HepG2 (cell line): ENCODE results near the gene CBFA2T2. TPM values are rescaled to one million over a fixed set of nuclear protein-coding genes. Genes with fewer than 3 reads are reported as not detected.

ENCODE experiments used
- ATAC-seq: fragments of 200-7000 bp; cut with Tn5 transposase; 3 replicates; pipeline ENCODE4 v1.9.1; 2020; ENCODE audit warnings: mild to moderate bottlenecking, moderate library complexity
- BruUV-seq: library from RNA; stranded (reverse); fragments of 400-500 nt; replicated peaks from 2 replicates; lab custom pipeline; 2021; lab: Mats Ljungman, UMichigan
- CTCF ChIA-PET: fragments of 300-600 bp; formaldehyde crosslinking; extraction: SDS; loops from one replicate; lab custom pipeline; 2021; ENCODE audit warnings: low total read pairs, inconsistent platforms, low intra/inter-chr PET ratio; lab: Yijun Ruan, JAX
- POLR2A ChIA-PET: fragments of 350-600 bp; sonication (Branson Sonifier 250); formaldehyde crosslinking; loops from one replicate; lab custom pipeline; 2020; ENCODE audit warnings: antibody characterized with exemption, inconsistent platforms; lab: Yijun Ruan, JAX
- DNase-seq: peaks from one replicate; pipeline ENCODE4 v3.0.0-alpha.2; 2015; ENCODE audit warnings: low spot score
- FAIRE-seq: peaks from 3 replicates; lab custom pipeline; 2011; peaks lifted over from hg19 to GRCh38; lab: Jason Lieb, UNC
- H2AFZ ChIP-seq: one replicate; pipeline ENCODE4 v1.6.1; 2011; ENCODE audit warnings: low read length, inconsistent platforms
- H3K27ac ChIP-seq: fragments of 300-600 bp; 3 replicates; pipeline ENCODE4 v1.8.0; 2011; ENCODE audit warnings: mixed run types, mild to moderate bottlenecking, mixed read lengths, low read length, inconsistent platforms; ENCODE audit not compliant: insufficient read depth; ENCODE audit errors: extremely low read length
- H3K27me3 ChIP-seq, 2 experiments: fragments of 200-600 bp in 1 of 2; 2 replicates in 1 of 2; 3 replicates in 1 of 2; pipeline versions ENCODE4 v1.6.0 to v1.8.0; 2011; ENCODE audit warnings: low read length in 2 of 2, mild to moderate bottlenecking in 2 of 2, moderate library complexity in 2 of 2, inconsistent platforms in 1 of 2; ENCODE audit not compliant: insufficient read depth in 2 of 2, control insufficient read depth in 1 of 2
- H3K36me3 ChIP-seq, 2 experiments: fragments of 200-600 bp in 1 of 2; replicated peaks in 1 of 2; 2 replicates in 1 of 2; 3 replicates in 1 of 2; pipeline versions ENCODE4 v1.5.1 to v1.8.0; 2011; ENCODE audit warnings: low read length in 2 of 2, inconsistent platforms in 1 of 2; ENCODE audit not compliant: insufficient read depth in 2 of 2, control insufficient read depth in 1 of 2
- H3K4me1 ChIP-seq: 2 replicates; pipeline ENCODE4 v1.5.1; 2012; ENCODE audit warnings: low read length, inconsistent platforms; ENCODE audit not compliant: insufficient read depth
- H3K4me2 ChIP-seq: 2 replicates; pipeline ENCODE4 v1.6.0; 2011; ENCODE audit warnings: low read depth, low read length, inconsistent platforms
- H3K4me3 ChIP-seq, 3 experiments: fragments of 200-600 bp in 1 of 3; sonication (generic), shearing (Covaris generic) in 1 of 3; replicated peaks in 1 of 3; 2 replicates each; pipeline ENCODE4 v1.5.1; 2011 to 2016; ENCODE audit warnings: low read length in 3 of 3, inconsistent platforms in 2 of 3, low read depth in 2 of 3, mild to moderate bottlenecking in 2 of 3, control low read depth in 1 of 3, mixed read lengths in 1 of 3; ENCODE audit not compliant: insufficient read depth in 1 of 3
- H3K79me2 ChIP-seq: one replicate; pipeline ENCODE4 v1.6.1; 2011; ENCODE audit warnings: low read length, inconsistent platforms; ENCODE audit not compliant: insufficient read depth
- H3K9ac ChIP-seq: 2 replicates; pipeline ENCODE4 v1.6.0; 2011; ENCODE audit warnings: mild to moderate bottlenecking, low read depth, low read length, inconsistent platforms; ENCODE audit not compliant: insufficient read depth
- H3K9me3 ChIP-seq: 2 replicates; pipeline ENCODE4 v1.5.1; 2012; ENCODE audit warnings: mild to moderate bottlenecking, low read length
- H4K20me1 ChIP-seq: 2 replicates; pipeline ENCODE4 v1.6.0; 2011; ENCODE audit warnings: inconsistent platforms, mild to moderate bottlenecking, low read length, moderate library complexity; ENCODE audit not compliant: insufficient read depth
- CAMTA2 ChIP-seq: sonication (generic); formaldehyde crosslinking; IDR thresholded peaks from 2 replicates; pipeline ENCODE4 v1.4.0; 2020; ENCODE audit warnings: mild to moderate bottlenecking, missing genetic modification reagents, borderline replicate concordance
- EP300 ChIP-seq, 3 experiments: sonication (generic) in 1 of 3; formaldehyde crosslinking in 1 of 3; IDR thresholded peaks; 2 replicates each; pipeline versions ENCODE4 v1.5.1 to v1.6.1; 2011 to 2020; ENCODE audit warnings: low read depth in 2 of 3, low read length in 2 of 3, borderline replicate concordance in 1 of 3, improper control_type of control experiment in 1 of 3, mild to moderate bottlenecking in 1 of 3, missing genetic modification reagents in 1 of 3, moderate library complexity in 1 of 3
- FIP1L1 ChIP-seq: fragments of 200-400 bp; formaldehyde crosslinking; IDR thresholded peaks from 2 replicates; pipeline ENCODE4 v1.6.1; 2018; ENCODE audit warnings: low read depth, mild to moderate bottlenecking, low read length, moderate library complexity, borderline replicate concordance; ENCODE audit not compliant: insufficient read depth
- FOSL2 ChIP-seq: sonication (generic); formaldehyde crosslinking; IDR thresholded peaks from 2 replicates; pipeline ENCODE4 v1.4.0; 2020; ENCODE audit warnings: missing genetic modification reagents
- FOXJ3 ChIP-seq: sonication (generic); formaldehyde crosslinking; IDR thresholded peaks from 2 replicates; pipeline ENCODE4 v1.4.0; 2020; ENCODE audit warnings: missing genetic modification reagents, mild to moderate bottlenecking, borderline replicate concordance
- GATA4 ChIP-seq: sonication (generic); IDR thresholded peaks from 2 replicates; pipeline ENCODE4 v1.6.1; 2016; ENCODE audit warnings: antibody characterized with exemption, low read depth, borderline replicate concordance
- JDP2 ChIP-seq: sonication (generic); formaldehyde crosslinking; IDR thresholded peaks from 2 replicates; pipeline ENCODE4 v1.8.1; 2022; ENCODE audit warnings: missing genetic modification reagents, borderline replicate concordance
- KDM2A ChIP-seq: sonication (generic); formaldehyde crosslinking; IDR thresholded peaks from 2 replicates; pipeline ENCODE4 v1.4.0; 2020; ENCODE audit warnings: low read depth, missing genetic modification reagents, borderline replicate concordance
- MAFG ChIP-seq: sonication (generic); formaldehyde crosslinking; IDR thresholded peaks from 2 replicates; pipeline ENCODE4 v1.5.1; 2020; ENCODE audit warnings: mild to moderate bottlenecking, missing genetic modification reagents
- MIER3 ChIP-seq: IDR thresholded peaks from 2 replicates; pipeline ENCODE4 v1.6.1; 2016; ENCODE audit warnings: missing compliant biosample characterization, borderline replicate concordance
- RXRA ChIP-seq: sonication (generic); formaldehyde crosslinking; IDR thresholded peaks from 2 replicates; pipeline ENCODE4 v1.5.1; 2020; ENCODE audit warnings: missing genetic modification reagents
- TCF7L2 ChIP-seq: IDR thresholded peaks from 2 replicates; pipeline ENCODE4 v1.6.1; 2011; ENCODE audit warnings: mild to moderate bottlenecking, low read depth, low read length, moderate library complexity
- XRCC5 ChIP-seq: fragments of 200-400 bp; formaldehyde crosslinking; optimal IDR thresholded peaks from 2 replicates; pipeline ENCODE3; 2017; ENCODE audit warnings: mild to moderate bottlenecking, low read length
- ZHX1 ChIP-seq: sonication (generic); formaldehyde crosslinking; IDR thresholded peaks from 2 replicates; pipeline ENCODE4 v1.8.1; 2022; ENCODE audit warnings: low read depth, mild to moderate bottlenecking, missing genetic modification reagents
- ZNF138 ChIP-seq: sonication (generic); formaldehyde crosslinking; IDR thresholded peaks from 2 replicates; pipeline ENCODE4 v1.5.0; 2020; ENCODE audit warnings: mild to moderate bottlenecking, low read depth, missing genetic modification reagents
- ZNF577 ChIP-seq: sonication (generic); formaldehyde crosslinking; IDR thresholded peaks from 2 replicates; pipeline ENCODE4 v1.4.0; 2020; ENCODE audit warnings: mild to moderate bottlenecking, low read depth, missing genetic modification reagents, borderline replicate concordance
- ZNF777 ChIP-seq: sonication (generic); formaldehyde crosslinking; IDR thresholded peaks from 2 replicates; pipeline ENCODE4 v1.4.0; 2020; ENCODE audit warnings: missing genetic modification reagents
- WGBS: methylation state at CpG from one replicate; pipeline ENCODE4 v1.1.6; 2017; ENCODE audit warnings: low lambda C conversion rate; 5-methylcytosine and 5-hydroxymethylcytosine counted together
- in situ Hi-C: cut with HindIII; loops from 2 replicates; pipeline ENCODE4 v1.10.0; 2017; ENCODE audit warnings: low pct_unique_long_range_greater_than_20kb; ENCODE audit not compliant: extremely low pct_ligation_motif_present
- intact Hi-C: fragments of 100-400 bp; cut with micrococcal nuclease; formaldehyde crosslinking; loops from one replicate; pipeline ENCODE4 v1.10.0; 2022; ENCODE audit not compliant: unreplicated experiment
- polyA plus RNA-seq, 8 experiments: library from polyadenylated mRNA; depleted of rRNA in 3 of 8; stranded (reverse) in 7 of 8; unstranded in 1 of 8; fragments of >200 nt; fragmentation: Illumina TruSeq in 4 of 8; extraction: Trizol in 4 of 8; gene quantifications; 2 replicates each; pipeline versions ENCODE4 v1.2.1 to v1.2.3, GENCODE V29; 2011 to 2016; ENCODE audit warnings: low read depth in 4 of 8, missing spikeins in 1 of 8, mixed read lengths in 1 of 8; ENCODE audit not compliant: insufficient read depth in 1 of 8
- total RNA-seq, 5 experiments: library from RNA; depleted of rRNA; stranded (reverse); fragments of >200 nt; fragmentation: Illumina TruSeq; extraction: Trizol; gene quantifications; 2 replicates each; pipeline ENCODE4 v1.2.3, GENCODE V29; 2016; ENCODE audit warnings: low read depth in 1 of 5
- TF ChIP-seq, protein P1 (sequence below): sonication (generic); formaldehyde crosslinking; IDR thresholded peaks from 2 replicates; pipeline ENCODE4 v1.5.1; 2020; ENCODE audit warnings: missing genetic modification reagents, mild to moderate bottlenecking, borderline replicate concordance

The CBFA2T2 gene
- total and polyA plus RNA-seq, 2 of the 13 experiments (the other 11 are each of a cell fraction or from before 2014, with no cell fraction given) = 6.3 to 21.2 TPM

- no peak for TF ChIP-seq ZHX1 (CRISPR knock-in tag)
- TF ChIP-seq CAMTA2 (CRISPR knock-in tag) = no peak
- TF ChIP-seq JDP2 = no peak
- TF ChIP-seq XRCC5 = no peak
- TF ChIP-seq RXRA (CRISPR knock-in tag) = no peak
- no peak for TF ChIP-seq ZNF777 (CRISPR knock-in tag)
These were observed 206.6 kb downstream of the CBFA2T2 start (continued) for GRCh38 chr20:33696448-33696847.

DNA sequence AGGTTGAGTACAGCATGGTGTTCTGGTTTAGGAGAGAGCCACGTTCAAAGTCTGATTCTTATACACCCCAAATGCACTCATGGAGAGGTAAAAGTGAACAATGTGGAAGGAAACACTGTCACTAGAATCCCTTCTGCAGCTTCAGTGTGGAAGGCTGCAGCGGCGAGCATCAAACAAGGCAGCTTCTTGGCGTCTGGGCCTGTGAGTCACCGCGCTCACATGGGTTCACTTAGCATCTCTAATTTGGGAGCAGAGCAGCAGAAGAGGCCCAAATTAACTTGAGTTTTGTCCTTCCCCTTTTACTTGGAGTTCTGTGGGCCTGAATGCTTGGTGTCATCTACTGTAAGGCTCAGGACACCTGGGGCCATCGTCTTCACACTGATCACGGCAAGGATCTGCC, 207.2 kb downstream of the CBFA2T2 start:
- Histone ChIP-seq H3K4me2 (peak overlapping the region; percentile 21; the same call in 1 of the 2 replicates), H3K27ac (no peak overlapping the region), H3K9me3 (no peaks in the 10 kb centered on the region), H3K4me1 (peaks cover 49% of the 10 kb centered on the region), H2AFZ (peak overlapping the region; percentile 78), H3K27me3 (no peaks in the 10 kb centered on the region), H4K20me1 (no peaks in the 10 kb centered on the region), H3K36me3 (no peaks in the 10 kb centered on the region), H3K9ac (no peak overlapping the region), H3K4me3 (no peak overlapping the region), H3K79me2 (no peaks in the 10 kb centered on the region)
- no peak for FAIRE-seq
- intact Hi-C loops (no loop called here), in situ Hi-C loops (no loop called here)
- no peak for DNase-seq
- CTCF ChIA-PET = no interaction called here
- POLR2A ChIA-PET = no interaction called here
- no TSS peak for BruUV-seq
- WGBS = 56% methylated on average over 8 of the region's 8 CpGs
- ATAC-seq = no peak
- TF ChIP-seq, protein P1, sequence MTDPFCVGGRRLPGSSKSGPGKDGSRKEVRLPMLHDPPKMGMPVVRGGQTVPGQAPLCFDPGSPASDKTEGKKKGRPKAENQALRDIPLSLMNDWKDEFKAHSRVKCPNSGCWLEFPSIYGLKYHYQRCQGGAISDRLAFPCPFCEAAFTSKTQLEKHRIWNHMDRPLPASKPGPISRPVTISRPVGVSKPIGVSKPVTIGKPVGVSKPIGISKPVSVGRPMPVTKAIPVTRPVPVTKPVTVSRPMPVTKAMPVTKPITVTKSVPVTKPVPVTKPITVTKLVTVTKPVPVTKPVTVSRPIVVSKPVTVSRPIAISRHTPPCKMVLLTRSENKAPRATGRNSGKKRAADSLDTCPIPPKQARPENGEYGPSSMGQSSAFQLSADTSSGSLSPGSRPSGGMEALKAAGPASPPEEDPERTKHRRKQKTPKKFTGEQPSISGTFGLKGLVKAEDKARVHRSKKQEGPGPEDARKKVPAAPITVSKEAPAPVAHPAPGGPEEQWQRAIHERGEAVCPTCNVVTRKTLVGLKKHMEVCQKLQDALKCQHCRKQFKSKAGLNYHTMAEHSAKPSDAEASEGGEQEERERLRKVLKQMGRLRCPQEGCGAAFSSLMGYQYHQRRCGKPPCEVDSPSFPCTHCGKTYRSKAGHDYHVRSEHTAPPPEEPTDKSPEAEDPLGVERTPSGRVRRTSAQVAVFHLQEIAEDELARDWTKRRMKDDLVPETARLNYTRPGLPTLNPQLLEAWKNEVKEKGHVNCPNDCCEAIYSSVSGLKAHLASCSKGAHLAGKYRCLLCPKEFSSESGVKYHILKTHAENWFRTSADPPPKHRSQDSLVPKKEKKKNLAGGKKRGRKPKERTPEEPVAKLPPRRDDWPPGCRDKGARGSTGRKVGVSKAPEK (CRISPR knock-in tag) = no peak
- TF ChIP-seq FOSL2 (CRISPR knock-in tag) = peak; percentile 39; the same call in 1 of the 2 replicates
- no peak for TF ChIP-seq FOXJ3
- no peak for TF ChIP-seq TCF7L2
- TF ChIP-seq ZNF577 (CRISPR knock-in tag) = no peak
- TF ChIP-seq ZNF138 (CRISPR knock-in tag) = 0 out of 2 replicates have a peak, but pooled peaks have one; percentile 36
- TF ChIP-seq KDM2A (CRISPR knock-in tag) = no peak
- no peak for TF ChIP-seq FIP1L1
- TF ChIP-seq EP300 (IDR thresholded peaks at IDR 0.05; ENCODE audit: low read depth in 2 of 2, low read length in 2 of 2) = no peak
- no peak for TF ChIP-seq EP300 (CRISPR knock-in tag; IDR thresholded peaks at IDR 0.05; ENCODE audit: borderline replicate concordance)
- TF ChIP-seq MIER3 (CRISPR knock-in tag) = no peak
- TF ChIP-seq MAFG (CRISPR knock-in tag) = no peak
- no peak for TF ChIP-seq GATA4
